HEK293 (cell line): Measurements from ENCODE around the gene PTPRJ.

Source experiments
- CTCF ChIA-PET: fragments of 350-600 bp; formaldehyde crosslinking; extraction: SDS; loops from one replicate; lab custom pipeline; 2021; ENCODE audit warnings: antibody characterized with exemption; lab: Yijun Ruan, JAX
- POLR2A ChIA-PET: fragments of 300-600 bp; formaldehyde crosslinking; extraction: SDS; loops from one replicate; lab custom pipeline; 2020; ENCODE audit warnings: antibody characterized with exemption, inconsistent platforms; lab: Yijun Ruan, JAX
- H3K27ac ChIP-seq: fragments of 200-500 bp; sonication (Bioruptor generic); 2 replicates; pipeline ENCODE4 v1.5.1; 2014; ENCODE audit warnings: low read depth, low read length, control low read depth, inconsistent platforms; ENCODE audit errors: extremely low read depth
- H3K36me3 ChIP-seq, 2 experiments: fragments of 200-500 bp in 1 of 2; sonication (Bioruptor generic) in 1 of 2; 1 replicate in 1 of 2; 2 replicates in 1 of 2; pipeline ENCODE4 v1.5.1; 2014 to 2017; ENCODE audit warnings: inconsistent platforms in 2 of 2, low read length in 2 of 2; ENCODE audit not compliant: control insufficient read depth in 2 of 2, insufficient read depth in 1 of 2
- H3K4me1 ChIP-seq: fragments of 200-500 bp; sonication (Bioruptor generic); 2 replicates; pipeline ENCODE4 v1.5.1; 2014; ENCODE audit warnings: mild to moderate bottlenecking, low read length, inconsistent platforms; ENCODE audit not compliant: control insufficient read depth, insufficient read depth
- H3K4me3 ChIP-seq: 2 replicates; pipeline ENCODE4 v1.5.1; 2011; ENCODE audit warnings: low read depth, mild to moderate bottlenecking, control low read depth, low read length, moderate library complexity
- H3K9me3 ChIP-seq: fragments of 200-500 bp; sonication (Bioruptor generic); 2 replicates; pipeline ENCODE4 v1.5.1; 2014; ENCODE audit warnings: low read depth, low read length, inconsistent platforms; ENCODE audit not compliant: control insufficient read depth, insufficient read depth
- GLIS2 ChIP-seq: fragments of 450-650 bp; formaldehyde crosslinking; IDR thresholded peaks from 2 replicates; pipeline ENCODE4 v1.5.1; 2016; ENCODE audit warnings: missing biosample characterization, missing genetic modification characterization
- IKZF3 ChIP-seq: fragments of 450-650 bp; IDR thresholded peaks from 2 replicates; pipeline ENCODE4 v1.5.0; 2018; ENCODE audit warnings: missing biosample characterization, mild to moderate bottlenecking, missing genetic modification characterization, moderate library complexity
- KLF17 ChIP-seq: fragments of 450-650 bp; formaldehyde crosslinking; IDR thresholded peaks from 2 replicates; pipeline ENCODE4 v1.5.1; 2016; ENCODE audit warnings: missing biosample characterization, missing genetic modification characterization
- KLF7 ChIP-seq: fragments of 450-650 bp; formaldehyde crosslinking; IDR thresholded peaks from 2 replicates; pipeline ENCODE4 v1.5.1; 2016; ENCODE audit warnings: missing biosample characterization, missing genetic modification characterization, borderline replicate concordance
- SP7 ChIP-seq: fragments of 450-650 bp; formaldehyde crosslinking; IDR thresholded peaks from 2 replicates; pipeline ENCODE4 v1.5.1; 2016; ENCODE audit warnings: missing biosample characterization, missing genetic modification characterization
- TCF7L2 ChIP-seq: IDR thresholded peaks from 2 replicates; pipeline ENCODE4 v1.6.1; 2011; ENCODE audit warnings: low read depth, mild to moderate bottlenecking, inconsistent platforms, low read length, moderate library complexity, borderline replicate concordance
- YY1 ChIP-seq: fragments of 450-650 bp; formaldehyde crosslinking; IDR thresholded peaks from 2 replicates; pipeline ENCODE4 v1.5.1; 2018; ENCODE audit warnings: missing biosample characterization, missing genetic modification characterization
- YY2 ChIP-seq: fragments of 450-650 bp; formaldehyde crosslinking; IDR thresholded peaks from 2 replicates; pipeline ENCODE4 v1.5.1; 2016; ENCODE audit warnings: missing biosample characterization, missing genetic modification characterization
- ZBTB21 ChIP-seq: fragments of 450-650 bp; formaldehyde crosslinking; IDR thresholded peaks from 2 replicates; pipeline ENCODE4 v1.5.1; 2017; ENCODE audit warnings: missing biosample characterization, missing genetic modification characterization
- ZBTB6 ChIP-seq: fragments of 450-650 bp; formaldehyde crosslinking; IDR thresholded peaks from 2 replicates; pipeline ENCODE4 v1.5.1; 2017; ENCODE audit warnings: missing biosample characterization, missing genetic modification characterization
- ZBTB8A ChIP-seq: fragments of 450-650 bp; formaldehyde crosslinking; IDR thresholded peaks from 2 replicates; pipeline ENCODE4 v1.5.1; 2016; ENCODE audit warnings: missing biosample characterization, missing genetic modification characterization
- ZNF133 ChIP-seq: fragments of 450-650 bp; formaldehyde crosslinking; IDR thresholded peaks from 2 replicates; pipeline ENCODE4 v1.5.1; 2016; ENCODE audit warnings: missing biosample characterization, missing genetic modification characterization
- ZNF24 ChIP-seq: fragments of 450-650 bp; formaldehyde crosslinking; IDR thresholded peaks from 2 replicates; pipeline ENCODE4 v1.5.1; 2016; ENCODE audit warnings: missing biosample characterization, missing genetic modification characterization
- ZNF341 ChIP-seq: fragments of 450-650 bp; formaldehyde crosslinking; IDR thresholded peaks from 2 replicates; pipeline ENCODE4; 2016; ENCODE audit warnings: low read depth, missing biosample characterization, missing genetic modification characterization
- ZNF366 ChIP-seq: fragments of 450-650 bp; formaldehyde crosslinking; conservative IDR thresholded peaks from 2 replicates; pipeline ENCODE4 v1.5.1; 2016; ENCODE audit warnings: missing biosample characterization, missing genetic modification characterization
- ZNF433 ChIP-seq: fragments of 450-650 bp; formaldehyde crosslinking; IDR thresholded peaks from 2 replicates; pipeline ENCODE4 v1.5.1; 2016; ENCODE audit warnings: missing biosample characterization, missing genetic modification characterization, low read depth
- ZNF530 ChIP-seq: fragments of 450-650 bp; formaldehyde crosslinking; IDR thresholded peaks from 2 replicates; pipeline ENCODE4 v1.5.1; 2016; ENCODE audit warnings: low read depth, missing biosample characterization, missing genetic modification characterization
- ZNF571 ChIP-seq: fragments of 450-650 bp; formaldehyde crosslinking; IDR thresholded peaks from 2 replicates; pipeline ENCODE4 v1.5.0; 2017; ENCODE audit warnings: missing biosample characterization, missing genetic modification characterization
- ZNF596 ChIP-seq: fragments of 450-650 bp; IDR thresholded peaks from 2 replicates; pipeline ENCODE4 v1.5.0; 2018; ENCODE audit warnings: missing biosample characterization, mild to moderate bottlenecking, missing genetic modification characterization, moderate library complexity
- ZNF670 ChIP-seq: fragments of 450-650 bp; formaldehyde crosslinking; IDR thresholded peaks from 2 replicates; pipeline ENCODE4 v1.5.1; 2016; ENCODE audit warnings: missing biosample characterization, missing genetic modification characterization, low read depth
- ZNF76 ChIP-seq: fragments of 450-650 bp; formaldehyde crosslinking; IDR thresholded peaks from 2 replicates; pipeline ENCODE4; 2016; ENCODE audit warnings: low read depth, missing biosample characterization, missing genetic modification characterization, borderline replicate concordance
- ZSCAN16 ChIP-seq: fragments of 450-650 bp; formaldehyde crosslinking; IDR thresholded peaks from 2 replicates; pipeline ENCODE4 v1.5.1; 2016; ENCODE audit warnings: missing biosample characterization, missing genetic modification characterization
- TF ChIP-seq, protein P1 (sequence below): fragments of 450-650 bp; formaldehyde crosslinking; IDR thresholded peaks from 2 replicates; pipeline ENCODE4 v1.5.1; 2016; ENCODE audit warnings: missing biosample characterization, missing genetic modification characterization
- TF ChIP-seq, protein P2 (sequence below): fragments of 450-650 bp; formaldehyde crosslinking; IDR thresholded peaks from 2 replicates; pipeline ENCODE4 v1.5.1; 2016; ENCODE audit warnings: missing biosample characterization, missing genetic modification characterization
- TF ChIP-seq, protein P3 (sequence below): fragments of 450-650 bp; formaldehyde crosslinking; IDR thresholded peaks from 2 replicates; pipeline ENCODE4 v1.5.1; 2017; ENCODE audit warnings: missing biosample characterization, missing genetic modification characterization

PTPRJ gene

DNA sequence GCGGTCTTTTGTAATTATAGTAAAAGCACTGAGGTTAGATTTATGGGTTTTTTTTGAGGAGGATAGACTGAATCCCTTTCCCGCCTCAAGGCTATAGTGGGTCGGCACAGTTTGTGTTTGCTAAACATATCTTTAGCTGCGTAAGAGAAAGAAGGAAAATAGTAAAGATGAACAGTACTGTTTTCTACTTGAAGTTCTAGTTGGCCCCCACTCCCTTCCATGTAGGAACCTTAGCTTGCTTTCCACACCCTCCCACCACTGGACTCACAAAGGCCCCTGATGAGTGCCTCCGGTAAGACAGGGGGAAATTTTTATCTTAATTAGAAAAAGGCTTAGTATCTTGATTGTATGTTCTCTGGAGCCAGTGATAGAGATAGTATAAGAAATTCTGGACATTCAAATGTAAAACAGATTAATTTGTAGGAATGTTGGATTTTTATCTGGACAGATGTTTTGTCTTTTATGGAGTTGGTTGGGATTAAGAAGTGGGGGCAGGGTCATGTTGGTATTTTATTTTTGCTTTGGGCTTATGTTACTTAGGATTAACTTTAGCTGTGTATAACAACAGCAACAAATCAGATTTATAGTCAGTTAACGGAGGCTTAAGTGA lies 49.4 kb downstream of the PTPRJ start:
- Histone ChIP-seq H3K27ac (no peak overlapping the region), H3K36me3 (no peaks in the 10 kb centered on the region), H3K4me3 (no peak overlapping the region), H3K4me1 (peaks cover 3% of the 10 kb centered on the region), H3K9me3 (no peaks in the 10 kb centered on the region)
- no peak for TF ChIP-seq ZNF341 (tag by site-specific recombination)
- TF ChIP-seq KLF7 (tag by site-specific recombination), result no peak
- TF ChIP-seq ZBTB6 (tag by site-specific recombination), result no peak
- no peak for TF ChIP-seq ZNF571 (tag by site-specific recombination)
- no peak for TF ChIP-seq IKZF3
- TF ChIP-seq YY2 (tag by site-specific recombination), result no peak
- no peak for TF ChIP-seq TCF7L2
- TF ChIP-seq ZNF433 (tag by site-specific recombination), result no peak
- TF ChIP-seq ZNF133, result no peak
- TF ChIP-seq GLIS2, result no peak
- no peak for TF ChIP-seq ZNF76 (tag by site-specific recombination)
- no peak for TF ChIP-seq ZSCAN16 (tag by site-specific recombination)
- no peak for TF ChIP-seq YY1 (tag by site-specific recombination)
- no peak for TF ChIP-seq ZNF530
- TF ChIP-seq, protein P1, sequence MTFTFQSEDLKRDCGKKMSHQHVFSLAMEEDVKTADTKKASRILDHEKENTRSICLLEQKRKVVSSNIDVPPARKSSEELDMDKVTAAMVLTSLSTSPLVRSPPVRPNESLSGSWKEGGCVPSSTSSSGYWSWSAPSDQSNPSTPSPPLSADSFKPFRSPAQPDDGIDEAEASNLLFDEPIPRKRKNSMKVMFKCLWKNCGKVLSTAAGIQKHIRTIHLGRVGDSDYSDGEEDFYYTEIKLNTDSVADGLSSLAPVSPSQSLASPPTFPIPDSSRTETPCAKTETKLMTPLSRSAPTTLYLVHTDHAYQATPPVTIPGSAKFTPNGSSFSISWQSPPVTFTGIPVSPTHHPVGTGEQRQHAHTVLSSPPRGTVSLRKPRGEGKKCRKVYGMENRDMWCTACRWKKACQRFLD (tag by site-specific recombination), result no peak
- no peak for TF ChIP-seq ZBTB8A (tag by site-specific recombination)
- TF ChIP-seq ZNF596, result no peak
- TF ChIP-seq ZNF670 (tag by site-specific recombination), result no peak
- TF ChIP-seq, protein P2, sequence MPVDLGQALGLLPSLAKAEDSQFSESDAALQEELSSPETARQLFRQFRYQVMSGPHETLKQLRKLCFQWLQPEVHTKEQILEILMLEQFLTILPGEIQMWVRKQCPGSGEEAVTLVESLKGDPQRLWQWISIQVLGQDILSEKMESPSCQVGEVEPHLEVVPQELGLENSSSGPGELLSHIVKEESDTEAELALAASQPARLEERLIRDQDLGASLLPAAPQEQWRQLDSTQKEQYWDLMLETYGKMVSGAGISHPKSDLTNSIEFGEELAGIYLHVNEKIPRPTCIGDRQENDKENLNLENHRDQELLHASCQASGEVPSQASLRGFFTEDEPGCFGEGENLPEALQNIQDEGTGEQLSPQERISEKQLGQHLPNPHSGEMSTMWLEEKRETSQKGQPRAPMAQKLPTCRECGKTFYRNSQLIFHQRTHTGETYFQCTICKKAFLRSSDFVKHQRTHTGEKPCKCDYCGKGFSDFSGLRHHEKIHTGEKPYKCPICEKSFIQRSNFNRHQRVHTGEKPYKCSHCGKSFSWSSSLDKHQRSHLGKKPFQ (tag by site-specific recombination), result no peak
- ChIA-PET POLR2A (no interaction called here), CTCF (interaction anchor here (0.6 to 1.5 kb wide), 3 partner anchors 38 to 1577 kb away, joined by 3 to 5 read pairs (median 4); no protein-coding TSS in a partner anchor)

- H3K36me3 ChIP-seq, result no peaks in the 10 kb centered on the region
- POLR2A ChIA-PET, result no interaction called here
Observed at GRCh38 chr11:48031602-48032001, 51.2 kb downstream of the PTPRJ start.

More at GRCh38 chr11:48031602-48032001, 51.2 kb downstream of the PTPRJ start:
- TF ChIP-seq ZNF366 (tag by site-specific recombination), result no peak
- no peak for TF ChIP-seq SP7
- no peak for TF ChIP-seq YY2 (tag by site-specific recombination)
- no peak for TF ChIP-seq ZBTB21 (tag by site-specific recombination)
- TF ChIP-seq, protein P3, sequence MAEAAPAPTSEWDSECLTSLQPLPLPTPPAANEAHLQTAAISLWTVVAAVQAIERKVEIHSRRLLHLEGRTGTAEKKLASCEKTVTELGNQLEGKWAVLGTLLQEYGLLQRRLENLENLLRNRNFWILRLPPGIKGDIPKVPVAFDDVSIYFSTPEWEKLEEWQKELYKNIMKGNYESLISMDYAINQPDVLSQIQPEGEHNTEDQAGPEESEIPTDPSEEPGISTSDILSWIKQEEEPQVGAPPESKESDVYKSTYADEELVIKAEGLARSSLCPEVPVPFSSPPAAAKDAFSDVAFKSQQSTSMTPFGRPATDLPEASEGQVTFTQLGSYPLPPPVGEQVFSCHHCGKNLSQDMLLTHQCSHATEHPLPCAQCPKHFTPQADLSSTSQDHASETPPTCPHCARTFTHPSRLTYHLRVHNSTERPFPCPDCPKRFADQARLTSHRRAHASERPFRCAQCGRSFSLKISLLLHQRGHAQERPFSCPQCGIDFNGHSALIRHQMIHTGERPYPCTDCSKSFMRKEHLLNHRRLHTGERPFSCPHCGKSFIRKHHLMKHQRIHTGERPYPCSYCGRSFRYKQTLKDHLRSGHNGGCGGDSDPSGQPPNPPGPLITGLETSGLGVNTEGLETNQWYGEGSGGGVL (tag by site-specific recombination), result no peak
- no peak for TF ChIP-seq ZNF133
- TF ChIP-seq ZNF24 (tag by site-specific recombination), result no peak
- no peak for TF ChIP-seq KLF17 (tag by site-specific recombination)
- Histone ChIP-seq H3K27ac (no peak overlapping the region), H3K9me3 (no peaks in the 10 kb centered on the region), H3K4me1 (peaks cover 3% of the 10 kb centered on the region; the same call in 1 of the 2 replicates), H3K4me3 (no peak overlapping the region)
- CTCF ChIA-PET, result interaction anchor here (0.7 to 1.1 kb wide), 2 partner anchors 18 to 88 kb away, joined by 3 read pairs; no protein-coding TSS in a partner anchor
